Measurements from ENCODE around the gene MAP7D1. TPM values are rescaled to one million over a fixed set of nuclear protein-coding genes. Genes with fewer than 3 reads are reported as not detected.

The MAP7D1 gene
- total and polyA plus RNA-seq, 10 of the 15 experiments (the other 5 are each of a cell fraction or from before 2014, with no cell fraction given), result 4.4 to 97.6 (median 24.2) TPM

DNA sequence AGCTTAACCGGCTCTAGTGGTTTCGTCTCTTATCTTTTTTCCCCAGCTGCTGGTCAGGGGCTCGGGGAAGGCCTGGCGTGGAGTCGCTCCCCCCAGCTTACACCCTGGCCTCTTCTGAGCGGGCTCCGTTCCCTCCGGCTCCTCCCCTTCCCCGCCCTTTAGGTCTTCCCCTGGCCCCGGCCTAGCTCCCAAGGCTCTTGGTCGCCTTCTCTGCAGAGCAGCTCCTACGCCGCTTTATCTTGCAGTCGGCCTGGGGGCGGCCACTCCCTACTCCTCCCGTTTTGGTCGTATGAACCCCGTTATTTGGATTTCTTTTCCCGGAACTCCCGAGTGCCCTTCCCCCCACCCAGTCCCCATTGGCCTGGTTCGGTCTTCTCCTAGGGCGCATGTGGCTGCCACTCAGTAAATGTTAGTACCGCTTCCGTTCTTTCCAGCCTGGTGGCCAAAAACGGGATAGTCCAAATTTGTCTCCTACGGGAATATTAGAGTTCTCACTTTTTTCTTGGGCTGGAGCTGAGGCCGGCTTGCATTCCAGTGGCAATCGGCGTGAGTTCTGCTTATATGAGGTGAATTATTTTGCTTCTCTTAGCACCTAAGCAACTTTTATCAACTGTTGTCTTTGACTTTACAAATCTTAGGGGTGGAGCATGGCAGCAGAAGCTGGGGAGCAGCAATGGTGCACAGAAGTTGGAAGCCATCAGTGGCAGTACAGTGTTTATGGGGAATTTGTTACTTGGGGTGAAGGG is 68.8 kb downstream of the MAP7D1 start (continued):
- TF ChIP-seq MTA3 (IDR thresholded peaks at IDR 0.05; ENCODE audit: borderline replicate concordance, low read length), result no peak; the same call in 1 of the 2 replicates
- TF ChIP-seq NFXL1 (IDR thresholded peaks at IDR 0.05; ENCODE audit: borderline replicate concordance), result no peak
- TF ChIP-seq DPF2 (IDR thresholded peaks at IDR 0.05), result no peak
- no peak for TF ChIP-seq ASH2L (IDR thresholded peaks at IDR 0.05; ENCODE audit: borderline replicate concordance, low read depth)
- TF ChIP-seq, protein P1, sequence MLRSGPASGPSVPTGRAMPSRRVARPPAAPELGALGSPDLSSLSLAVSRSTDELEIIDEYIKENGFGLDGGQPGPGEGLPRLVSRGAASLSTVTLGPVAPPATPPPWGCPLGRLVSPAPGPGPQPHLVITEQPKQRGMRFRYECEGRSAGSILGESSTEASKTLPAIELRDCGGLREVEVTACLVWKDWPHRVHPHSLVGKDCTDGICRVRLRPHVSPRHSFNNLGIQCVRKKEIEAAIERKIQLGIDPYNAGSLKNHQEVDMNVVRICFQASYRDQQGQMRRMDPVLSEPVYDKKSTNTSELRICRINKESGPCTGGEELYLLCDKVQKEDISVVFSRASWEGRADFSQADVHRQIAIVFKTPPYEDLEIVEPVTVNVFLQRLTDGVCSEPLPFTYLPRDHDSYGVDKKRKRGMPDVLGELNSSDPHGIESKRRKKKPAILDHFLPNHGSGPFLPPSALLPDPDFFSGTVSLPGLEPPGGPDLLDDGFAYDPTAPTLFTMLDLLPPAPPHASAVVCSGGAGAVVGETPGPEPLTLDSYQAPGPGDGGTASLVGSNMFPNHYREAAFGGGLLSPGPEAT (IDR thresholded peaks at IDR 0.05; ENCODE audit: low read depth), result no peak; the same call in 1 of the 2 replicates
- no peak for TF ChIP-seq CHD1 (IDR thresholded peaks at IDR 0.05; ENCODE audit: low read depth, low read length)
- no peak for TF ChIP-seq TAF1 (IDR thresholded peaks at IDR 0.05; ENCODE audit: borderline replicate concordance, low read depth, low read length)
- no peak for TF ChIP-seq NRF1 (conservative IDR thresholded peaks at IDR 0.05; ENCODE audit: low read depth, low read length)
- TF ChIP-seq TCF12 (IDR thresholded peaks at IDR 0.05; ENCODE audit: low read depth, low read length), result no peak
- no peak for TF ChIP-seq SIX5 (IDR thresholded peaks at IDR 0.05; ENCODE audit: low read depth, low read length, severe bottlenecking)
- TF ChIP-seq MYB (IDR thresholded peaks at IDR 0.05; ENCODE audit: borderline replicate concordance, low read depth, low read length), result no peak
- no peak for TF ChIP-seq RUNX3 (IDR thresholded peaks at IDR 0.05; ENCODE audit: low read length)
- no peak for TF ChIP-seq SPI1 (IDR thresholded peaks at IDR 0.05; ENCODE audit: borderline replicate concordance, insufficient read depth, low read depth, low read length)
- TF ChIP-seq POU2F2 (IDR thresholded peaks at IDR 0.05; ENCODE audit: borderline replicate concordance, low read depth, low read length), result peak; percentile 4; the same call in 1 of the 3 replicates
- TF ChIP-seq, protein P2, sequence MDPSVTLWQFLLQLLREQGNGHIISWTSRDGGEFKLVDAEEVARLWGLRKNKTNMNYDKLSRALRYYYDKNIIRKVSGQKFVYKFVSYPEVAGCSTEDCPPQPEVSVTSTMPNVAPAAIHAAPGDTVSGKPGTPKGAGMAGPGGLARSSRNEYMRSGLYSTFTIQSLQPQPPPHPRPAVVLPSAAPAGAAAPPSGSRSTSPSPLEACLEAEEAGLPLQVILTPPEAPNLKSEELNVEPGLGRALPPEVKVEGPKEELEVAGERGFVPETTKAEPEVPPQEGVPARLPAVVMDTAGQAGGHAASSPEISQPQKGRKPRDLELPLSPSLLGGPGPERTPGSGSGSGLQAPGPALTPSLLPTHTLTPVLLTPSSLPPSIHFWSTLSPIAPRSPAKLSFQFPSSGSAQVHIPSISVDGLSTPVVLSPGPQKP (IDR thresholded peaks at IDR 0.05; ENCODE audit: low read depth, low read length), result no peak
- TF ChIP-seq, protein P3, sequence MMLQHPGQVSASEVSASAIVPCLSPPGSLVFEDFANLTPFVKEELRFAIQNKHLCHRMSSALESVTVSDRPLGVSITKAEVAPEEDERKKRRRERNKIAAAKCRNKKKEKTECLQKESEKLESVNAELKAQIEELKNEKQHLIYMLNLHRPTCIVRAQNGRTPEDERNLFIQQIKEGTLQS (IDR thresholded peaks at IDR 0.05; ENCODE audit: borderline replicate concordance, extremely low read depth, low read depth, low read length), result no peak
- TF ChIP-seq, protein P4, sequence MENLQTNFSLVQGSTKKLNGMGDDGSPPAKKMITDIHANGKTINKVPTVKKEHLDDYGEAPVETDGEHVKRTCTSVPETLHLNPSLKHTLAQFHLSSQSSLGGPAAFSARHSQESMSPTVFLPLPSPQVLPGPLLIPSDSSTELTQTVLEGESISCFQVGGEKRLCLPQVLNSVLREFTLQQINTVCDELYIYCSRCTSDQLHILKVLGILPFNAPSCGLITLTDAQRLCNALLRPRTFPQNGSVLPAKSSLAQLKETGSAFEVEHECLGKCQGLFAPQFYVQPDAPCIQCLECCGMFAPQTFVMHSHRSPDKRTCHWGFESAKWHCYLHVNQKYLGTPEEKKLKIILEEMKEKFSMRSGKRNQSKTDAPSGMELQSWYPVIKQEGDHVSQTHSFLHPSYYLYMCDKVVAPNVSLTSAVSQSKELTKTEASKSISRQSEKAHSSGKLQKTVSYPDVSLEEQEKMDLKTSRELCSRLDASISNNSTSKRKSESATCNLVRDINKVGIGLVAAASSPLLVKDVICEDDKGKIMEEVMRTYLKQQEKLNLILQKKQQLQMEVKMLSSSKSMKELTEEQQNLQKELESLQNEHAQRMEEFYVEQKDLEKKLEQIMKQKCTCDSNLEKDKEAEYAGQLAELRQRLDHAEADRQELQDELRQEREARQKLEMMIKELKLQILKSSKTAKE (IDR thresholded peaks at IDR 0.05; ENCODE audit: low read depth, poor library complexity, severe bottlenecking), result peak; percentile 35
- no peak for TF ChIP-seq KAT2A (conservative IDR thresholded peaks at IDR 0.05; ENCODE audit: control insufficient read depth, low read depth, low read length)
- no peak for TF ChIP-seq SMC3 (IDR thresholded peaks at IDR 0.05; ENCODE audit: borderline replicate concordance, low read length)
- TF ChIP-seq SUPT20H (IDR thresholded peaks at IDR 0.05; ENCODE audit: borderline replicate concordance, control insufficient read depth, low read depth, low read length), result no peak
- no peak for TF ChIP-seq NR2C2 (IDR thresholded peaks at IDR 0.05; ENCODE audit: borderline replicate concordance, control insufficient read depth, insufficient read length, low read depth)
- no peak for TF ChIP-seq PAX8 (IDR thresholded peaks at IDR 0.05)
- TF ChIP-seq SREBF1 (IDR thresholded peaks at IDR 0.05; ENCODE audit: low read length), result no peak
- peak; percentile 26; the same call in 1 of the 2 replicates for TF ChIP-seq SIN3A (IDR thresholded peaks at IDR 0.05; ENCODE audit: low read depth, low read length)
- no peak for TF ChIP-seq ZNF274 (IDR thresholded peaks at IDR 0.05; ENCODE audit: insufficient read depth, insufficient read length)
